Stimulated activated CD4-positive, alpha-beta T cell treated with anti-CD3 and anti-CD28 coated beads, Interleukin-4, amount 100 ng/mL, for 48 hours (primary cell): ENCODE data around the gene PGM5.

Experiments used
- DNase-seq, 2 donors: peaks; one replicate each; pipeline ENCODE4 v3.0.0-alpha.2; 2020; ENCODE audit warnings: low read depth in 2 of 2

The PGM5 gene

DNA sequence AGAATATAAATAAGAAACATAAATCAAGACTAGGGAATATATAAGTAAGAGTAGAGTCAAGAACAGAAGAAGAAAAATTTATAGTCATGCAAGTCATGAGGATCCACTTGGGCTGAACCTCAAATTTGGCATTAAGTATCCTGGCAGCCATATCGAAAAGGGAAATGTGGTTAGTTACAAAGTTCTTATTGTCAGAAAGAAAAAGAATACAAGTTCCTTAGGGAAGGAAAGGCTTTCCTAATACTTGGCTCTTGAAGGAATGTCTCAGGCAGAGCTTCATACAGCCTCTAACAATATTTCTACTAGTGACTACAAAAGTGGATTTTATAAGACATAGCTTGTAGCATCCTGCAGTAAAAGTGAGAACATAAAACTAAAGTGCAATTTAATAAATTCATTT, 138.8 kb downstream of the PGM5 start:
- DNase-seq: no peak

DNA sequence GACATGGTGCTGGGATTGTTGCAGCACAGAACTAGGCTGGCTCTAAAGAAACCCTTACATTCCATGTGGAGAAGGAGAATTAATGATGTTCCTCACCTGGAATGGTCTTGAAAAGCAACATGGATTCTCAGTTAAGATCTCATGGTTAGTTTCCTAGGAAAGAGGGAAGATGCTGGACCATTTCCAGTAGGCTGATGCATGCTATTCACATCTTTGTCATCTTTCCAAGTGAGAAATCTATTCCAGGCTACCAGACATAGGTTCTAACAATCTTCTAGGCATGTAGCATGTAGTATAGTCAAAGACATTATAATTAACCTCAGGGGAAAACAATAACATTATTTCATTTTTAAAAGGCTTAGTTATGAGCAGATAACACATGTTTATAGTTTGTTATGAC, 139.9 kb downstream of the PGM5 start:
- DNase-seq: no peak

DNA sequence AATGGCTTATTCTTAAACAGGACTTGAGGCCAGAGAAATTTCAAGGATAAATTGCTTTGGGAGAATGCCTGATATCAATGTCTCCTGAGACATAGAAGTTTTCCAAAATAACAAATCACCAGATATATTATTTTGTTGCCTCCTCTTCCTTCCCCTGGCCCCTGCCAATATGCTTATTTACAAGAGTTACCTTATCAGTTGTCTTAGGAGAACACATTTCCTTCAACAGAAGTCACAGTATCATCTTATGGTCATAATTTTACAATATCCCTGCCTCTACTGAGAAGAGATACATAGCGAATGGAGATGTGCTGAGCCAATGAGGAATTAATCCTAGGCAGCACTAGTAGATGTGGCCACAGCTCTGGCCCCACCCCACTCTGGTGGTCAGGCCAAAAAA, 141.2 kb downstream of the PGM5 start:
- no peak for DNase-seq

DNA sequence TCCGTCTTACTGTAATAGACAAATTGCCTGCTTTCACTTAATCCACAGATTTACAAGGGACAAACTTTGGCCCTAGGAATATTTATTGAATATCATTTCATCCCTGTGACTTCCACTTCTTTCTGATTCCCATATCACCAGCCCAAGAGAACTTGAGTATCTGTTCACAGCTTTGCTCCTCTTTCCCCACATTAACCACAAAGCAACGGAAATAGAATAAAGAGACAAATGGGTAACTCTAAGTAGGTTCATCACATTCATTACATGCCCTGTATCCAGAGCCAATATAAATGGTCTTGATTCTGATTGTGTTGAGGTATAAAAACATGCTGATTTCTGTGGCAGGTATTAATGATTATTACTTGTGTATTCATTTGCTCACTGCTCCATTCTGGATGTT, 142.4 kb downstream of the PGM5 start:
- DNase-seq: no peak

DNA sequence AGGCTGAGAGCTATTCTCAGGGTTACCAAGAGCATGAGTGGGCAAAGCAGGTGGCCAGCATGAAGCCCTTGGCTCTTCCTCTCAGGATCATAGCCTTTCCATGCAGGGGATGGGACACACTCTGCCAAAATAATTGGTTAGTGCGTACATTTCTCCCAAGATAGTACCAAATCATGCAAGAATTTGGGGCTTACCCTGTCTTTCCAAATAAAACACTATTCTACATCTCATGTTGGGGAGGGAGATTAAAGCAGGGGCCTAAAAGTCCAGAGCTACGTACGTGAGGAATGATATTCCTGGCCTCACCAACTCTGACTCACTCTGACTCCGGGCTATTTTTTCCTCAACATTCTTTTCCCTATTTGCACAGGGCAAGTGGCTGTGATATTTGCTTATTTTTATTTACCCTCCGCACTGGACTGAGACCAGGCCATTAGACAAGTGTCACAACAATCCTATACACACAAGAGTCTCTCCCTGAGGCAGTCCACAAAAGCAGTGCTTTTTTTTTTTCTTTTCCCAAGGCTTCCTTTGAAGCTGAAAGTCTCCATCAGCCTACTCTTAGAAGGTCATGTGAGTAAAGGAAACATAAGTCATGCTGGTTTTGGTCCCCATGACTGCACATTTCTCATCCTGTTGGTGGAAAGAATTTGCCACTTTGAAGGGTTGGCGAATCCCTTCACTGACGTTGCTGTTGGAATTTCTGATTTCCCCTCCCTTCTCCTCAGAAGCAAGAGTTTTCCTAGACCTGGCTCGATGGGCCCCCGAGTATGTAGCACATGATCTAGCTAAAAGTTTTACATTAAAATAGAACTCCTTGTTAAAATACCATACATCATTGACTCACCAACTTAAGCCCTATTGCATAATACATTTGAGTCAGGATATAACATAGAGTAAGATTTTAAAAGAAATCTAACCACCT, 144.3 kb downstream of the PGM5 start:
- DNase-seq: no peak

DNA sequence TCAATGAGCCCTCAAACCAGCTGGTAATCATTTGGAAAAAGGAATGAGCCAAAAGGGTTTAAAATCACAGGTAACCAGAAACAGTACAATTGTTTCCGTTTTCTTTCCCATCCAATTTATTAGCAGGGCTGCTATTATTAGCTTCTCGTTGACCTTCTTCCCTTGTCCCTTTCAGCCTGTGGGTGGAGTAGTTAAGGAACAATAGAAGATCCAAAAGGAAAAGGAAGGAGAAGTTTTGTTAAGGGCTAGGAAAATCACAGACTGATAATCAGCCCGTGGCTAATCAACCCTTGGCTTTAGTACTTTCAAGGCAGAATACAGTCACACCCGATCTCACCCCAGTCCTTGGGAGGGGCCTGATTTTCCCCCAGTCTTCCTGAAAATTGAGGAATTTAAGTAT, 145.9 kb downstream of the PGM5 start:
- DNase-seq: no peak

DNA sequence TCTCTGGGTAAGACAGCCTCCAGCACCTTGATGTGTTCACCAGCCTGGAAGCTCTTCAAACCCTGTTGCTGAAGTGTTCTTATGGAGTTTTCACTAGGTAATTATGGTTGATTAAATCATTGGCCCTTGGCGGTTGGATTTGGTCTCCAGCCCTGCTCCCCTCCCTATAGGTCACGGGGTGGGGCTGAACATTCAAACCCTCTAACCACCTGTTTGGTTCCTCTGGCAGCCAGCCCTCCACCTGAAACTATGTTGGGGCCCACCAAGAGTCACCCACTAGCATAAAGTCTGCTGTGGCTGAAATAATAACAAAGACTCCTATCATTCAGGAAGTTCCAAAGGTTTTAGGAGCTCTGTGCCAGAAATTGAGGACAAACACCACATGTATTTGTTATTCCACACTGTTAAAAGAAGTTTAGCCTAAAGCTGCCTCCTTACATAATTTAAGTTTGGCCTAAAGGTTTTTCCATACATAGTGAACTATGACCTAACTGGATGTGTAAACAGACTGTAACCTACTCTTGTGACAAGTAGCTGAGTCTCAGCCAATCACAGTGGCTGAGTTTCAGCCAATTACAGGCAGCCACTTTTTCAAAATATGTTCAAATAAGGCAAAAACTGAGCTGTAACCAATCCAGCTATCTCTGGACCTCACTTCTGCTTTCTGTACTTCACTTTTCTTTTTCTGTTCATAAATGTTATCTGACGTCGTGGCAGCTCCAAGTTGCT, 149.4 kb downstream of the PGM5 start:
- DNase-seq: no peak

DNA sequence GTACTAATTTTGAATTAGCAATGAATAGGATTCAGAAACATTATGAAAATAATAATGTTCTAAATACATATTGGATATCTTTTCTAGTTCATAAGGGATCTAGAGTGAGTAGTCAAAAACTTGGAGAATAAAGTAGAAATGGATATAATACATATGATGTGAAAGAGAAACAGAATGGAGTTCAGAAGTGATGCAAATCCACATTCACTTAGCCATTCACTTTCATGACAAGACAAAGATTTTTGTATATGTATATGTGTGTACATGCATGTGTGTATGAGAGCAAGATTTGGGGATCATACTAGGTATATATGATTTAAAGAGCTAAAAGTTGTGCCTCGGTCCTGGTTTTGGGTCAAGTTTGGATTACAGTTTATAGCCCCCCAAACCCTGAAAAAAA, 150.1 kb downstream of the PGM5 start:
- no peak for DNase-seq

DNA sequence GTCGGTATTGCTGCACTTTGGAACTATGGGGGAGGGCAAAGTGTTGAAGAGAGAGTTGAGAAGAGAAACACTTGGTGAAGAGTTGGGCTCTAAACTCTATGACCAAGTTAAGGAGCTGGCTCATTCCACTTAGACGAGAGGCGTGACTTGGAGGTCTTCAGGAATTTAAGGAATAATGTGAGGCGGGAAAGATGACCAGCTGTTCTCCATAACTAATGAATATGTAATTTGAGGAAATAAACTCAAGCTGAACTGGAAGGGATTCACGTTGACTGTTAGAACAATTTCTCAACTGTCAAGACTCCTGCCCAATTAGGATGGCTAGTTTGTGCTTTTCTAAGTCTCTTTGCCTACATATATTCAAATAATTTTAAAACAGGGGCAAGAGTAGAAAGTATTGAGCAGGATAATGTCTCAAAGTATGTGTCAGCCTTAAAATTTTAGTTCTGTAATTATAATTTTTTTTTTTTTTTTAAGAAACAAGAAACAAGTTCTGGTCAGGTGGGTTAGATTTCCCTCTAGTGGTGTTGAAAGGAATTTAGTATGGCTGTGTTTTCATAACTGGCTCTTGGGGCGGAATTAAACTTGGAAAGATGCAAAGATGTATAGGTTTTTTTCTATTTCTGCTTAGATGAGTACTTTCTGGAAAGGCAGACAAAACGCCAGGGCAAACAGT, 150.9 kb downstream of the PGM5 start:
- DNase-seq: no peak

DNA sequence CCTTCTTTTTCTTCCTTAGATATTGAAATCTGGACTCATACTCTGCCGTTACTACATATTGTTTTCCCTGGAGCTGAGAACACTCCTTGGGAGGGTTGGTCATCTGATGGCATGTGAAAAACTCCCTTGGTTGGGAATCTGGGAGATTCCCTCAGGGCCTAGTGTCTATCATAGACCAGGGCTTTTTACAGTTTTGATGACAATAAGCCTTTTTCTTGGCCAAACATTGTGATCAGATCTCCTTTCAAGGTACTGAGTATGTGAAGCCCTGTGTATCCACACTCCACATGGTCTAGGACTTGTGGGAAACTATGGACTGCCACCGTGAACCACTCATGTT, 151.4 kb downstream of the PGM5 start:
- no peak for DNase-seq

DNA sequence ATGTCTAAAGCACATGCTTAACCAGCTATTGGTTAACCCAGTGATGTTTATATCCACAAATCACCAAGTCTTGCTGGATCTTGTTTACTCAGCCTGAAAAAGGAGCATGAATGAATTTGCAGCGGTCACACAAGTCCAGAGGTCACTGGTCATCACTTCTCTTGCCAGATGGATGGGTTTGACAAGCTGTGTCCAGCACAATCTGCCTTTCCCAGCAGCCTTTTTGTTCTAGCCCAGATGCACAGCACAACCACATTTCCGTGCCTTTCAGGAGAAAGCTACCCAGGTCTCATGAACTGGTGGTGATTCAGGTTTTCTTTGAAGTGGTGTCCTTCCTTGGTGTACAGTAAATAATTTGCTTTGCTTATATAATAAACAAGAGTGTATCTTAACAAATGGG, 152.1 kb downstream of the PGM5 start:
- no peak for DNase-seq

DNA sequence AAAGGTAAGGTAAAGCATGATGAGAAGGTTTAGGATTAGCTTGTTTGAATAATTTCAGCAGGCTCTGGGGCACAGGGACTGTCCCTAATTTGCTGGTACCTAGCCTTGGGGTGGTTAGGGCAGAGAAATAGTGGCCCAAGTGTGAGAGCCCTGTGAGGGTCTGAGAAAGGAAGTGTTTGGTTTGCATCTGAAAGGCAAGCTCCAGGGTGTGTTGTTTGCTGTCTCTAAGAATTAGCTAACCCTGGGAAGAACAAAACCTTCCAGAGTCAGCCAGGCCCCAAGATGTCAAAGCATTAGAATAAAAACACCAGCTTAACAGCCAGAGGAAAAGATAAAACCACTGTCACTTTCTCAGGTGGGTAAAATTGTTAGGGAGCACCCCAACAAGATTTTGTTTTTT, 153.3 kb downstream of the PGM5 start:
- no peak for DNase-seq

DNA sequence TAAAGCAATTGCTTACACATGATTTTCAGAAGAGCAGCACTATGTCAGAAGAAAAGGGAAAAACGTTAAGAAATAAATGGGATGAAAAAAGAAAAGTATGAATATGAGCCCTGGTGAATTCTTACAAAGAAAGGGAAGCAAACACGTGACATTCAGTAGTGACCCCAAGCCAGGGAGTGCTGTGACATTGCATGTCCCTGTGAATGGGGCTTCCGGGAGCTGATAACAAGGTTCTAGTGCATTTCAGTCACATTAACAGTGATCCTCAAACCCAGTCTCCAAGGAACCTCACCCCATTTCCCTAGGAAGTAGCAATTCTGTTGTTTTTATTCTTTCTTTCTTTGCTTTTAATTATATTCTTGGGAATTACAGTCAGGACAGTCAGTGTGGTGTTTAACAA, 157.0 kb downstream of the PGM5 start:
- DNase-seq: no peak

DNA sequence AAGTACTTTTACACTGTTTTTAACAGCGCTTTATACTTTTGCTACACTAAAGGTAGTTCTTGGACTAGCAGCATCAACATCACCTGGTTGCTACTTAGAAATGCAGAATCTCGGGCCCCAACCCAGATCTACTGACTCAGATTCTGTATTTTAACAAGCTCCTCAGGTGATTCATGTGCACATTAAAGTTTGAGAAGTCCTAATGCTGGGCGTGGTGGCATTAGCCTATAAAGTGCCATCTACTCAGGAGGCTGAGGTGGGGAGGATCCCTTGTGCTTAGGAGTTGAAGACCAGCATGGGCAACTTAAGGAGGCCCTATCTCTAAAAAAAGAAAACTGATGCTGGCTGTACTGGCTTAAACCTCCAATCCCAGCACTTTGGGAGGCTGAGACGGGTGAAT, 157.6 kb downstream of the PGM5 start:
- no peak for DNase-seq

DNA sequence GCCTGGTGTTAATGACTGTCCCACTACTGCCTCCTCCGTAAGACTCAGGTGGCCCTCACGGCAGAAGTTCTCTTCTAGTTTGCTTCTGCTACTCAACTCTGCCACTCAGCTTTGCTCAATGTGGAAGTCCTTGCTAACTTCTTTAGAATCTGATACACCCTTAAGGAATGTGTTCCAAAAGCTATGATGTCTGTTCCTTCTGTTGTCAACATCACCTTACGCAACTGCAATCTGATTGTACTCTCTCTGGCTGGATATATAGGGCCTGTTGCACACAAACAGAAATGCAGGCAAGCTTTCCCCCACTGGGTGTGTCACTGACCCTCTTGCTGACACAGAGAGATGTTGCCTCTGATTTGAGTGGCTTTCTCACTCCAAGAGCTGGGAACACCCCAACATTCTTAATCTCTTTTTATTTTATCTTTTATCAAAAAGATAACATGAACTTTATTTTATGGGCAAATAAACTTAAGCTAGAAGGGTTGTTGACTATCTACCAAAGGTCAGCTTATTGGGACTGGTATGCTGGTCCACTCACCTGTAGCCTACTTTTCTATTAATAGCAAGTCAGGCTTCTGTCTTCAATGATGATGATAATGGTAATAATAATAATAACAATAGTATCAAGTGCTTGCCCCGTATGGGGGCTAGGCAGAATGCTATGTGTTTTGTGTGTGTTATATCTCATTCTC, 159.1 kb downstream of the PGM5 start:
- DNase-seq: no peak

DNA sequence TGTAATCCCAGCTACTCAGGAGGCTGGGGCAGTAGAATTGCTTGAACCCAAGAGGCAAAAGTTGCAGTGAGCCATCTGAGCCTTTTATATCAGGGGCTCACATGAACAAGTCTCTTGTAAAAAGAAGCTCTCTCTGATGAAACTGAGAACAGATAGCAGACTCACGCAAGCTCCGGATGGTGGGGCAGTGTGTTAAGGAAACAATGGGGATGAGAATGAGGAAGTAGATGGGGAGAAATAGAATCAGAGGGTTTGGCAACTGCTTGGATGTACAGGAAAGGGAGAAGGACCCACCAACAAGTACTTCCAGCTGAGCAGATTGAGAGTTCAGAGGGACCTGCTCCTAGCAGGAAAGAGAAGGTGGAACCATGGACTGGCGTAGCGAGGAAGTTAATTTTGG, 165.7 kb downstream of the PGM5 start:
- DNase-seq: no peak

DNA sequence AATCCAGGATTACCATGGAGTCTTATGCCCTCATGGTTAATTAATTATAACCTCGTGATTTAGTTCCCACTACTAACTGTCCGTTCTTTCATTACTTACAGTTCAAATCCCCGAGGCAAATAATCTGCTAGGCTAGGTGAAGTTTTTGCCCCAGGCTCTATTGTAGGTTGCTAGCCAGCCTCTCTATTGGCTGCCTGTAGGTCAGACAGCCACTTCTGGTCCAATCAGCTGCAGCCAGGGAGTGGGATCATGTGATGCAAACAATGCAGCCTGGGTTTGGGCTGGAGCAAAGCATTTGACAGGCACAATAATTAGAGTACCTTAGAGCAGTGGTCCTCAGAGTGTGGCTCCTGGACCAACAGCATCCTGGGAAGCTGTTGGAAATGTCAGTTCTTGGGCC, 166.5 kb downstream of the PGM5 start:
- DNase-seq: no peak

DNA sequence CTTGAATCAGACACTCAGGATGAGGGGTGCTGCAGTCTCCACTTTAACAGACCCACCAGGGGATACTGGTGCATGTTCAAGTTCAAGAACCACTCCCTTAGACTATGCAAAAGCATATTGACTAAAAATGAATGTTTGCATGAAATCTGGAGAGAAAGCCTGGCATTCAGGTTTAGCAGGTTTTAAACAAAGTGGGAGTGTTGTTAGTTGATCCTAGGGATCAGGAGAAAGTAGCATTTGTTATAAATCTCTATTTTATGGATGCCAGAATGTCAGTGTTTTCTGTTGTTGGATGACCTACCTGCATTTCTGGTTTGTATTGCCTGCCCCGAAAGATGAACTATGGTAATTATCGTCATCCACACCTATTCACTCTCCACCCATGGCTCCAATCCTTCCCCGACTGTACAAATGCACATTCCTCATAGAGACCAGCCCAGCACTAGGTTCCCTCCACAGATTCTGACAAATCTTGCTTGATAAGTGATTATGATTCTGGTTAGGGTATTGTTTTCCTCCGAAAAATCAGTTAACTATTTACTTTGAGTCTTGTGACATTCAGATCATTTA, 167.0 kb downstream of the PGM5 start:
- no peak for DNase-seq

DNA sequence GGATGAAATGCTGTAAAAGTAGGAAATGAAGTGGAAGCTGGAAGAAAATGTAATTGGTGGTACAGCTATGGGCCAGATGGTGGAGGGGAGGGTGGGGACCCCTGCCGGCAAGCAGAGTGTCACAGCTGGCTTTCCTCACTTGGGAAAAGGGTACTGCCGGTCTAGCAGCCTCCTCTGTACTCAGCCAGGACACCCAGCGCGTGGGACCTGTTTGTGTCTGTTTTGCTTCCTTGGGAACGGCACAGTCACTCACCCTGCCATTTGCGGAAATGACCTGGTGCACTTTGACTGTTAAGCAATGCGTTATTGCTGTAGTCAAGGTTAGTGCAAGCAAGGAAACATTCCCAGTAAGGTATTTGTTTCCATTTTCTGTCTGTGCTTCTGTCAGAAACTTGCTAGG, 174.2 kb downstream of the PGM5 start:
- no peak for DNase-seq

DNA sequence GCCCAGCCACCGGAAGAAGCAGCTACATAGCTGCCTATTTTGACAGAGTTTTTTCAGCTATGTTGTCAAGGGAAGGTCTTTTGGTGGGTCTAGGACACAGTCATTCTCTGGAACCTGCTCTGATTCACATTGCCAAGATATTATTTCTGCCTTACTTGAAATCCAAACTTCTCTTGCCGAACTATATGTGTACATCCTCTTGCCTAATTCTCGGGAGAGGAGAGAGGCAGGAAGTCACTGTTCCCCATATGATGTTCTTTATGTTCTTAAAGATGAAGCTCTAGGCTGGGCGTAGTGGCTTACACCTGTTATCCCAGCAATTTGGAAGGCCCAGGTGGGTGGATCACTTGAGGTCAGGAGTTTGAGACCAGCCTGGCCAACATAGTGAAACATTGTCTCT, 175.7 kb downstream of the PGM5 start:
- no peak for DNase-seq

DNA sequence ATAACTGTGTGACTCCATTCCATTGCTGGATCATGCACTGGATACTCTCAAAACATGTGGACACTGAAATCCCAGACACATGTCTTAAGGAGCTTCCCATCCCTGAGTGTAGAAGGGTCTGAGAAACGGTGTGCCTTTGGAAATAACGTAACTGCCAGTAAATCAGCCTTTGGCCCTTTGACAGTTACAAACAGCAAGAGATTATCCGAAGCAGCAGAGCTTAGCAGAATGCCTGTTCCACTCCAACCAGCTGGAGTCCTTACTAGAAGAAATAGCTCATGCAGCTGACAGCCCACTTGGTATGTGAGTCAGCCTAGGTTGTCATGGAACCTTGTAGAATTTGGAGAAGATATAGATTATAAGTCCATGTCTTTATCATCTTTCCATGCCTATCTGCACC, 177.3 kb downstream of the PGM5 start:
- no peak for DNase-seq
